Stimulated activated effector memory CD8-positive, alpha-beta T cell treated with anti-CD3 and anti-CD28 coated beads, Interleukin-12 subunit alpha, Interleukin-12 subunit beta, amount 100 ng/mL, for 72 hours (primary cell): ENCODE measurements around the gene GPR65.
A peak's percentile ranks its signal among the peaks of the same experiment; 100 is the strongest.
"Not testable (repeated sequence)": the region's sequence is repeated elsewhere in the genome, so short reads cannot be mapped to it uniquely, and the experiment has no call there.

Experiments
- ATAC-seq: fragments of 150-1000 bp; cut with Tn5 transposase; 2 replicates; pipeline ENCODE4 v1.10.0; 2021
- DNase-seq, 2 donors: peaks; one replicate each; pipeline ENCODE4 v3.0.0; 2021 to 2022; ENCODE audit warnings: low spot score in 2 of 2
- H3K27ac Mint-ChIP-seq: one replicate; pipeline ENCODE4 v1.8.0; 2022; ENCODE audit warnings: mild to moderate bottlenecking, mixed read lengths
- H3K36me3 Mint-ChIP-seq: one replicate; pipeline ENCODE4 v1.8.0; 2022; ENCODE audit warnings: mild to moderate bottlenecking, mixed read lengths
- H3K4me1 Mint-ChIP-seq: one replicate; pipeline ENCODE4 v1.8.0; 2022; ENCODE audit warnings: mixed read lengths
- H3K4me3 Mint-ChIP-seq: one replicate; pipeline ENCODE4 v1.8.0; 2022; ENCODE audit warnings: mild to moderate bottlenecking, mixed read lengths
- H3K9me3 Mint-ChIP-seq: one replicate; pipeline ENCODE4 v1.8.0; 2022; ENCODE audit warnings: mixed read lengths

Gene GPR65

DNA sequence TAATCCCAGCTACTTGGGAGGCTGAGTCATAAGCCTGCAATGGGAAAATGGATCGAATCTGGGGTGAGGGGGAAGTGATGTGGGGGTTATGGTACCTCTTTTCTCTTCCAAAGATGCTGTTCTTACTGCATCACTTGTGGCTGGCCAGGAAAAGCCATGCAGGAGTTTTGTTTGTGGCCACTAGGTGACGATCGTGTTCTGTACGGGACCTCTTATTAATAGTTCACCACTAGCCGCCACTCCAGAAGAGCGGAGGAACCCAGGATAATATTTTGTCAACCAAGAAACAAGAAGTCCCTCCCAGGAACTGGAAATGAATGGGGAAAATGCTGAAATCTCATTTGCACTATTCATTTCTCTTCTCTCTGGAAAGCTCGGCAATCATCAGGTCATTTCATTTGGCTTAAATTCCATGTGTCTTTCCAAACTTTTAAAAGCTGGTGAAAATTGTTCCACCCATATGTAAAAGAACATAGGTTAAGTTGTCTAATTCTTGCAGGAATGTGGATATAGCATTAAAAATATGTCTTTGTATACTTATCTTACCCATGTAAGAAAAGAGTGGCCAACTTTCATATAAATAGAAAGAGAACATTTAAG is 8.9 kb downstream of the GPR65 start:
- Mint-ChIP-seq H3K36me3 (peaks cover 88% of the 10 kb centered on the region), H3K27ac (peak overlapping the region; percentile 96), H3K4me1 (peaks cover 77% of the 10 kb centered on the region), H3K9me3 (no peaks in the 10 kb centered on the region), H3K4me3 (peak overlapping the region; percentile 79)
- ATAC-seq (peak; percentile 79), DNase-seq (no peak)

- DNase-seq: no peak
- ATAC-seq: no peak
- H3K27ac Mint-ChIP-seq: peak overlapping the region; percentile 81
- peaks cover 4% of the 10 kb centered on the region for H3K9me3 Mint-ChIP-seq
- H3K4me1 Mint-ChIP-seq: peaks cover 68% of the 10 kb centered on the region
- H3K4me3 Mint-ChIP-seq: peak overlapping the region; percentile 35
- H3K36me3 Mint-ChIP-seq: peaks cover 64% of the 10 kb centered on the region
Measured at GRCh38 chr14:88016768-88017167, 11.8 kb downstream of the GPR65 start.

GRCh38 chr14:88017535-88017934 is 12.6 kb downstream of the GPR65 start:
- H3K4me3 Mint-ChIP-seq: peak overlapping the region; percentile 35
- ATAC-seq: peak; percentile 72
- H3K36me3 Mint-ChIP-seq: peaks cover 56% of the 10 kb centered on the region
- peak overlapping the region; percentile 81 for H3K27ac Mint-ChIP-seq
- peaks cover 65% of the 10 kb centered on the region for H3K4me1 Mint-ChIP-seq
- peaks cover 4% of the 10 kb centered on the region for H3K9me3 Mint-ChIP-seq
- no peak for DNase-seq

DNA sequence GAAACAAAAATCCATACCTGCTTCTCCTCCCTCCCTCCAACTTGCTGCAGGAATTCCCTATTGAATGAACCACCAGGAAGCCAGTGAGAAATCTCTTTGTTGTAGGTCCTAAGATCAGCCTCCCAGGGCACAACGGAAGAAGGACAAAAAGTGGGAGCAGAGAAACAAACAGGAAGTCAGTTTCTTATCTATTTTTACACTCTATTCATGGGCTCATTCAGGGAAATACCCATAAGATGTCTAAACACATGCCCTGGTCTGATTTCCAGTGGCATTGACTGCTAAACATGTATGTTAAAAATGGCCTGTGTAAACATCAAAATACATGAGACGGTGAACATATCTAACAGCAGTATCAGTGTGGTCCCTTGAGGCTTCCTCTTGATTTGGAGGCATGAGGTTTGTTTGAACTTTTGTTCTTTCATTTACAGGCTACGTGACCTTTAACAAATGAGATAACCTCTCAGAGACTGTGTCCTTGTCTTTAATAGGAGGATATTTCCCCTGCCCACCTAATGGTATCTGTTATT is 18.8 kb downstream of the GPR65 start:
- Mint-ChIP-seq H3K4me3 (peak overlapping the region; percentile 10), H3K36me3 (peaks cover 5% of the 10 kb centered on the region), H3K27ac (peak overlapping the region; percentile 71), H3K4me1 (peaks cover 74% of the 10 kb centered on the region), H3K9me3 (peaks cover 9% of the 10 kb centered on the region)
- DNase-seq: no peak
- peak; percentile 44 for ATAC-seq

DNA sequence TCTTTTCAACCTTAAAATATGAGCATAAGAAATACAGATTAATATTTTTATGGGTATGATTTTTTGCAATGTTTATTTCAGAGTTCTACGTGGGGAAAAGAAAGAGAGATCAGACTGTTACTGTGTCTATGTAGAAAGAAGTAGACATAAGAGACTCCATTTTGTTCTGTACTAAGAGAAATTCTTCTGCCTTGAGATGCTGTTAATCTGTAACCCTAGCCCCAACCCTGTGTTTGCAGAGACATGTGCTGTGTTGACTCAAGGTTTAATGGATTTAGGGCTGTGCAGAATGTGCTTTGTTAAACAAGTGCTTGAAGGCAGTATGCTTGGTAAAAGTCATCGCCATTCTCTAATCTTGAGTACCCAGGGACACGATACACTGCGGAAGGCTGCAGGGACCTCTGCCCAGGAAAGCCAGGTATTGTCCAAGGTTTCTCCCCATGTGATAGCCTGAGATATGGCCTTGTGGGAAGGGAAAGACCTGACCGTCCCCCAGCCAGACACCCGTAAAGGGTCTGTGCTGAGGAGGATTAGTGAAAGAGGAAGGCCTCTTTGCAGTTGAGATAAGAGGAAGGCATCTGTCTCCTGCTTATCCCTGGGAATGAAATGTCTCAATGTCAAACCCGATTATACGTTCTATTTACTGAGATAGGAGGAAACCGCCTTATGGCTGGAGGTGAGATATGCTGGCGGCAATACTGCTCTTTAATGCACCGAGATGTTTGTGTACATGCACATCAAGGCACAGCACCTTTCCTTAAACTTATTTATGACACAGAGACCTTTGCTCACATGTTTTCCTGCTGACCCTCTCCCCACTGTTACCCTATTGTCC is 19.5 kb downstream of the GPR65 start:
- H3K4me1 Mint-ChIP-seq: peaks cover 76% of the 10 kb centered on the region
- H3K9me3 Mint-ChIP-seq, ATAC-seq, H3K4me3 Mint-ChIP-seq, DNase-seq, H3K36me3 Mint-ChIP-seq: not testable (repeated sequence)
- H3K27ac Mint-ChIP-seq: peak overlapping the region; percentile 78

DNA sequence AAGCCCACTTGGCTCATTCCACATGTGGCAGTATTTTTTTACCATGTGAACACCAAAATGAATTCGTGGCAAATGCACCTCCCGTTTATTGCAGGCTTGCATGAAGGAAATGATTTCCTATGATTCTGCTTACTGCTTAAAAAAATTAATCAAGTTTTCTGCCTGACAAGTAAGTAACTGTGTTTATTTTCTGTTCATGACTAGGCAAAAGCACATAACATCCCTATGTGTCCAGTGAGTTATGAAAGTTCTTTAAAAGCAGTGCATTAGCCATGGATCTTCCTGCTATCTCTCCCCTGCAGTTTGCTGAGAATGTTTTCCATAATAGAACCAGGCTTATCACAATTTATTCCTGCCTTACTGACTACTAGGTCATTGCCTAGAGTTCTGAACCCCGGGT is 20.4 kb downstream of the GPR65 start:
- ATAC-seq: no peak
- Mint-ChIP-seq H3K4me3 (no peak overlapping the region), H3K9me3 (peaks cover 9% of the 10 kb centered on the region), H3K4me1 (peaks cover 76% of the 10 kb centered on the region), H3K36me3 (peaks cover 5% of the 10 kb centered on the region), H3K27ac (peak overlapping the region; percentile 78)
- DNase-seq: no peak

GRCh38 chr14:88026890-88027289 is 22.0 kb downstream of the GPR65 start:
- ATAC-seq: no peak
- Mint-ChIP-seq H3K4me3 (peak overlapping the region; percentile 44), H3K4me1 (peaks cover 75% of the 10 kb centered on the region), H3K27ac (peak overlapping the region; percentile 85), H3K9me3 (peaks cover 4% of the 10 kb centered on the region), H3K36me3 (no peaks in the 10 kb centered on the region)
- no peak for DNase-seq

- Mint-ChIP-seq H3K4me3 (peak overlapping the region; percentile 56), H3K4me1 (peaks cover 57% of the 10 kb centered on the region), H3K27ac (peak overlapping the region; percentile 79), H3K36me3 (no peaks in the 10 kb centered on the region), H3K9me3 (peaks cover 4% of the 10 kb centered on the region)
- DNase-seq (no peak), ATAC-seq (peak; percentile 97)
Measured at GRCh38 chr14:88029500-88029899, 24.6 kb downstream of the GPR65 start.

- Mint-ChIP-seq H3K4me3 (peak overlapping the region; percentile 56), H3K9me3 (peaks cover 4% of the 10 kb centered on the region), H3K27ac (peak overlapping the region; percentile 79), H3K36me3 (no peaks in the 10 kb centered on the region), H3K4me1 (peaks cover 52% of the 10 kb centered on the region)
- peak; percentile 9 for ATAC-seq
- DNase-seq: no peak
Measured at GRCh38 chr14:88030079-88030478, 25.1 kb downstream of the GPR65 start.

DNA sequence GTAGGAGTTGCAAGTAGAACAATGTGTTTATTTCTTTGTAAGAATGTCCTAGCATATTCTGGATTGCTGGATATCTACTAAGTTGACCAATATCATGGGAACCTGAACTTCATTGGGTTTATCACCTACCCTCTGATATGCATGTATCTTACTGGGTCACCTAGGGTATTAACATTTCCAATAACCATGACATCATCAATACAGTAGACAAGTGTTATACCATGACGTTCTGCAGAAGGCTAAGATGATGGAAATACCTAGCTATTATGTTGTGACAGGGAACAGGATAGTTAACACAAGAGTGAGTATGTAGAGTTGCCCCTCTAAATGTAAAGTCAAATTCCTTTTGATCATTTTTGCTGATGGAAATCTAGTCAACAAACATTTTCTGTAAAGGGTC is 26.0 kb downstream of the GPR65 start:
- Mint-ChIP-seq H3K4me1 (peaks cover 46% of the 10 kb centered on the region), H3K27ac (peak overlapping the region; percentile 79), H3K36me3 (no peaks in the 10 kb centered on the region), H3K9me3 (peaks cover 4% of the 10 kb centered on the region), H3K4me3 (no peak overlapping the region)
- ATAC-seq (no peak), DNase-seq (no peak)

DNA sequence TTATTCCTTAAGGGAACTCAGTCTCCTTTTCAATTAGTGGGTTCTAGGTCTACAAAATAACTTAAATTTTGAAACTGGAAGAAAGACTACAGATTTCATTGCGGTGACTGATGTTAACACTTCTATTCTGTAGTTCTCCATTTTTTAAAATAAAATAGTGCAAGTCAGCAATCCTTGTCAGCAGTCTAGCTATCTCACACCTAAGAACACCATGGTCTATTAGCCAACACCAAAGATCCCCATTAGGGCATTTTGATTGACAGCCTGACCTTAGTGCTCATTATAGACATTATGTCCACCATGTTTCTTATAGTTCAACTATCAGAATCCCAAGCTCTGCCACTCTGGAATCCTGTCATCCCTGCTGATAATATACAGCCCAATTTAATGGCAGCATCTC is 27.4 kb downstream of the GPR65 start:
- no peak for DNase-seq
- peaks cover under 1% of the 10 kb centered on the region for H3K9me3 Mint-ChIP-seq
- H3K36me3 Mint-ChIP-seq: no peaks in the 10 kb centered on the region
- no peak overlapping the region for H3K27ac Mint-ChIP-seq
- ATAC-seq: no peak
- no peak overlapping the region for H3K4me3 Mint-ChIP-seq
- H3K4me1 Mint-ChIP-seq: peaks cover 39% of the 10 kb centered on the region

GRCh38 chr14:88034076-88034475 is 29.1 kb downstream of the GPR65 start:
- Mint-ChIP-seq H3K9me3 (no peaks in the 10 kb centered on the region), H3K27ac (no peak overlapping the region), H3K4me3 (no peak overlapping the region), H3K4me1 (peaks cover 41% of the 10 kb centered on the region), H3K36me3 (no peaks in the 10 kb centered on the region)
- DNase-seq: no peak
- ATAC-seq: no peak

DNA sequence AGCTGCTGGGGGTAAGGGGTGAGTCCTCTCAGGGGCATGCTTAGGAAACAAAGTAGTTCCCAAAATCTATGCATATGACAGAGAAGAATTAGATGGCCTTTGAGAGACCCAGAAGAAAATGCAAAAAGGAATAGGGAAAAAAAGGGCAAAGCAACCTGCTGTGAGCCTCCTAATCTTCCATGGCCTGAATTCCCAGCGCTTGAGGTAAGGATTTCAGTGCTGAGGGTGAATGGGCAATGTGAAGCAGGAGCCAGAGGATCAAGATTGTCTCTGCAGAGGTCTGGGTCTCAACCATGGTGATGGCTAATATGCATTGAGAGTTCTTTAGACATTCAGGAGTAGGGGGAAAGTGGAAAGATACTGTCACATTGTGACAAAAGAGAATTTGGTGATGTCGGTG is 31.5 kb downstream of the GPR65 start:
- Mint-ChIP-seq H3K27ac (no peak overlapping the region), H3K4me3 (no peak overlapping the region), H3K36me3 (no peaks in the 10 kb centered on the region), H3K9me3 (no peaks in the 10 kb centered on the region), H3K4me1 (peaks cover 26% of the 10 kb centered on the region)
- no peak for DNase-seq
- no peak for ATAC-seq

- Mint-ChIP-seq H3K4me3 (no peak overlapping the region), H3K4me1 (peaks cover 26% of the 10 kb centered on the region), H3K27ac (no peak overlapping the region), H3K9me3 (no peaks in the 10 kb centered on the region), H3K36me3 (no peaks in the 10 kb centered on the region)
- ATAC-seq (no peak), DNase-seq (no peak)
Measured at GRCh38 chr14:88037325-88037724, 32.4 kb downstream of the GPR65 start.

- DNase-seq (no peak), ATAC-seq (peak; percentile 94)
- H3K9me3 Mint-ChIP-seq: no peaks in the 10 kb centered on the region
- no peaks in the 10 kb centered on the region for H3K36me3 Mint-ChIP-seq
- H3K27ac Mint-ChIP-seq: no peak overlapping the region
- H3K4me3 Mint-ChIP-seq: no peak overlapping the region
- peaks cover 29% of the 10 kb centered on the region for H3K4me1 Mint-ChIP-seq
Measured at GRCh38 chr14:88039197-88039596, 34.3 kb downstream of the GPR65 start.

- peaks cover 39% of the 10 kb centered on the region for H3K4me1 Mint-ChIP-seq
- DNase-seq (no peak), ATAC-seq (no peak)
- H3K36me3 Mint-ChIP-seq: no peaks in the 10 kb centered on the region
- H3K27ac Mint-ChIP-seq: no peak overlapping the region
- H3K9me3 Mint-ChIP-seq: no peaks in the 10 kb centered on the region
- no peak overlapping the region for H3K4me3 Mint-ChIP-seq
Measured at GRCh38 chr14:88040146-88040545, 35.2 kb downstream of the GPR65 start.
